Activated CD4-positive, CD25-positive, alpha-beta regulatory T cell treated with anti-CD3 and anti-CD28 coated beads, Interleukin-2, amount 50 U/mL, for 72 hours (primary cell): ENCODE measurements around the gene FGF21.
"Not testable (repeated sequence)": the region's sequence is repeated elsewhere in the genome, so short reads cannot be mapped to it uniquely, and the experiment has no call there.

ENCODE experiments used
- DNase-seq: peaks from one replicate; pipeline ENCODE4 v3.0.0; 2021

FGF21 gene

GRCh38 chr19:48755084-48755641 lies at the start of gene FGF21:
Gene FGF21, plus strand, starts transcription at chr19:48755524. Its CDS starts 713 bp downstream, at chr19:48756237.
- no peak for DNase-seq

DNA sequence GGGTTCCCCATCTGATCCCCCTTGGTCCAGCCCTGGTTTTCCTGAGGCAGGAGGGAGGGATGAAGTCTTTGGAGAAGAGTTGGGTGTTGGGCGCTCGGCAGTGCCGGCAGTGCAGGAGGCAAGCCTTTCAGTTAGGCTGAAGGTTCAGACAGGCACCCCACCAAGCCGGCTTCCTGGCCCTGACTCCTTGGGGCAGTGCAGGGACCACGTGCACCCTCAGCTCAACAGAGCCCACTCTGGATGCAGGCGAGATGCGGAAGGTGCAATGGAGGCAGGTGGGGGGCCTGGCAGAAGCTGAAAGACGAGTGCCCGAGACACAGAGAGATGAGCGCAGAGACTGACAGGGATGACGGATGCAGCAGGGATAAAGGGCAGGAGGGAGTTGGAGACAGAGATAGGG lies 46.9 kb upstream of the FGF21 start:
- DNase-seq: no peak

DNA sequence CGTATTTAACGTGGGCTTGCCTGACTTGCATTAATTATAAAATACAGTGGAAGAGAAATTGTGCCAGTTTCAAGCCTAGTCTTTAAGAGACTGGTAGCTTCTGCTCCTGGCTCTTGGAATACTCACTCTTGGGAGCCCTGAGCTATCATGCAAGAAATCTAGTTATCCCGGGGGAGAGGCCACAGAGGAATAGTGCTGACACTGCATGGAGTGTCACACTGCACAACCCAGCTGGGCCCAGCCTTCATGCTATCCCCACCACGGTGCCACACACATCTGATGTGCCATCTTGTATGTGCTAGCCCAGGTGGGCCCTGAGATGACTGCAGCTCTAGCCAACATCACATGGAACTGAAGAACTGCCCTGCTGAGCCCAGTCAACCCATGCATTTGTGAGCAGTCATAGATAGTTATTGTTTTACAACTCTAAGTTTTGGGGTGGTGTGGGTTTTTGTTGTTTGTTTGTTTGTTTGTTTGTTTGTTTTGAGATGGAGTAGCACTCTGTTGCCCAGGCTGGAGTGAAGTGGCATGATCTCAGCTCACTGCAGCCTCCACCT lies 44.1 kb upstream of the FGF21 start:
- no peak for DNase-seq

GRCh38 chr19:48713041-48713863 lies 42.1 kb upstream of the FGF21 start:
- DNase-seq: no peak

DNA sequence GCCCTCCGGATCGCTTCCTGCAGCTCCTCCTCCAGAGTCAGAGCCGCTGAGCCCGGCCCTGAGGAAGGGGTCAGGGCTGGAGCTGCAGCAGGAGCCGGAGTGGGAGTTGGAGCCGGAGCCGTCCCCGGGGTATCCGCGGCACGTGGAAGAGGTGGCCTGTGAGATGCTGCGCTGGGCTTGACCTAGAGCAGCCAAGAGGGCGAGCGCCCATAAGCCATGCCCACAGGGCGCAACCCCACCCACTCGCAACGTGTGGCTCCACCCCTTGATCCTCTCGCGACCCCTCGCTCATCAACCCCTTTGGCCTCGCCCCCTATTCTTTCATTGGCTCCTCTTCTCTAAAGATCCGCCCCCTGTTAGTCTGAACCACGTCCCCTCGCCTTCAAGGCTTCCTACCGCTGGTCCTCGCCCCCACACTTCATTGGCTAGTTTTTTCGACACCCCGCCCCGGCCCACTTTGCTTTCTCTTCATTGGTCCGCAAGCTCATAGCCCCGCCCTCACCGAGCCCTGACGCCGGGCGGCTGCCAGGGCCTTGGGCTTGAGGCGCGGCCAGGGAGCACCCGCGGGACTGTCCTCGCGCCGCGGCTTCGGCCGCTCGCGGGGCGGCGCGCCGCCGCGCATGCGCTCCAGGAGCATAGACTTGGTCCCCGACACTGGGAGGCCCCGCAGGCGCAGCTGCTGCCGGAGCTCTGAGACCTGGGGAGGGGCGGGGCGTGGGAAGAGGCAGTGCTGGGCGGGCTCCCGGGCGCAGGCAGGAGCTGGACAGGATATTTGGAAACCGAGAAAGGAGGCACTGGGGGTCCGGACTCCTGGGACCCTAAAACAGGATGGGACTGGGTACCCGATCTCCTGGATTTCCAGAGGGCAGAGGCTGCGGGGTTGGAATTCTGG lies 41.2 kb upstream of the FGF21 start:
- DNase-seq: peak; percentile 98

- no peak for DNase-seq
These were observed 40.3 kb upstream of the FGF21 start for GRCh38 chr19:48714759-48715675.

DNA sequence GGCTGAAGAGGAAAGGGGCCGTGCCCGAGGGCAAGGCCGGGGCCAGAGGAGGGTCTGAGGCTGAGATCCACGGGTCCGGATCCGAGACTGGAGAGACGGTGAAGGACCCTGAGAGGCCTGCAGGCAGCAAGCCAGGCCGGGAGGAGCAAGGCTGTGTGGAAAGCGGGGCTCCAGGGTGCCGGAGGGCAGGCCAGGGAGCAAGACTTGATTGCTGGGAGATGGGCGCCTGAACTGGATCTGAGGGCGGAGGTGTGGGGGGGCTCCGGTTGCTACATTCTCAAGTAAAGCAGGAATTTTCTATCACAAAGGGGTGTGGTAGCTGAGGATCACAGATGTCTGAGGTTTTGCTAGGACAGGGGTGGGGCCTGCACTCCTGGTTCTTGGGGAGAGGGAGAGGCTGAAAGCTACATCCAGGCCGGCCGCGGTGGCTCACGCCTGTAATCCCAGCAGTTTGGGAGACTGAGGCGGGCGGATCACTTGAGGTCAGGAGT lies 39.6 kb upstream of the FGF21 start:
- no peak for DNase-seq

GRCh38 chr19:48716562-48717291 lies 38.6 kb upstream of the FGF21 start:
- no peak for DNase-seq

- DNase-seq: not testable (repeated sequence)
These were observed 37.2 kb upstream of the FGF21 start for GRCh38 chr19:48718106-48718505.

- no peak for DNase-seq
These were observed 36.6 kb upstream of the FGF21 start for GRCh38 chr19:48718711-48719231.

GRCh38 chr19:48719263-48720171 lies 35.8 kb upstream of the FGF21 start, which contains the start of gene MAMSTR:
Gene MAMSTR, minus strand, starts transcription at chr19:48719725. Its CDS starts 694 bp downstream, at chr19:48719031.
- no peak for DNase-seq

GRCh38 chr19:48720251-48720612 lies 35.1 kb upstream of the FGF21 start:
- DNase-seq: no peak

DNA sequence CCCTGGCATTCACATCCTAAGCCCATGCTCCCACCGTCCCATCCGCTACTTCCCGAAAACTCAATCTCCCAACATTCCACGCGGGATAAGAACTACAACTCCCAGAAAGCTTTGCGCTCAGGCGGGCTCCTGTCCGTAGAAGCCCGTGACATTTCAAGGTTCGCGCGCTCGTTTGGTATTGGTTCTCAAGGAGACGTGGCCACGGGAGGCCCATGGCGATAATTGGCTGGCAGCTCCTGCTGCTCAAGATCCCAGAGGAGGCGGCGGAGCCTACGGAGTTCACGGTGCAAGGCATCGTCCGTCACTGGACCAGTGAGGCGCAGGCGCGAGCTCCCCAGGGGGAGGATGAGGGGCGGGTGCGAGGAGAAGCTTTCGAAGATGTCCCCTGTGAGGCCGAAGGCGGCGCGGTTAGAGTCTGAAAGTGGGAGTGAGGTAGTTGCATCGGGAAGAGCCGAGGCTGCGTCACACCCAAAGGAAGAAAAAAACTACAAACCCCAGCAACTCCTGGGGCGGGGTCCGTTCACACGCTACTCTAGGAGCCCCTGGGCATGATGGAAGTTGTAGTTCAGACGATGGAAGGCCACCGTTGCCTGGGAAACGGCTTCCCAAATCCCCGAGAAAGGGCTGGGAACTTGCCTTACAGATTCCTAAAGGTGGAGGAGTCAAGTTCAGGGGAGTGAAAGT lies 34.6 kb upstream of the FGF21 start:
- DNase-seq: peak; percentile 82

GRCh38 chr19:48722196-48722708 lies 33.1 kb upstream of the FGF21 start:
- no peak for DNase-seq

GRCh38 chr19:48724796-48725753 lies 30.2 kb upstream of the FGF21 start:
- DNase-seq: no peak

GRCh38 chr19:48726556-48726955 lies 28.8 kb upstream of the FGF21 start:
- no peak for DNase-seq

GRCh38 chr19:48728911-48729664 lies 26.2 kb upstream of the FGF21 start:
- DNase-seq: no peak
